Small intestine (tissue), 7 donors: ENCODE results near the gene LMAN1L. TPM values are rescaled to one million over a fixed set of nuclear protein-coding genes. Genes with fewer than 3 reads are reported as not detected.
A peak's percentile ranks its signal among the peaks of the same experiment; 100 is the strongest.

Source experiments
- DNase-seq, 2 donors: peaks; one replicate each; pipeline versions ENCODE4 v3.0.0 to v3.0.0-alpha.2; 2013
- FAIRE-seq: peaks from 2 replicates; lab custom pipeline; 2012; peaks lifted over from hg19 to GRCh38; lab: Jason Lieb, UNC
- H3K27ac ChIP-seq, 3 donors: one replicate each; pipeline ENCODE4 v1.5.1; 2013; ENCODE audit warnings: low read length in 2 of 3, mild to moderate bottlenecking in 2 of 3, control low read depth in 1 of 3, inconsistent platforms in 1 of 3, low read depth in 1 of 3, moderate library complexity in 1 of 3
- H3K27me3 ChIP-seq, 3 donors: one replicate each; pipeline ENCODE4 v1.6.1; 2013; ENCODE audit warnings: low read length in 3 of 3, inconsistent platforms in 1 of 3; ENCODE audit not compliant: control insufficient read depth in 3 of 3, insufficient read depth in 3 of 3
- H3K36me3 ChIP-seq, 3 donors: one replicate each; pipeline ENCODE4 v1.6.1; 2013; ENCODE audit warnings: low read length in 3 of 3, inconsistent platforms in 1 of 3, low read depth in 1 of 3, mild to moderate bottlenecking in 1 of 3, moderate library complexity in 1 of 3; ENCODE audit not compliant: control insufficient read depth in 3 of 3, insufficient read depth in 2 of 3
- H3K4me1 ChIP-seq, 3 donors: one replicate each; pipeline ENCODE4 v1.6.1; 2013; ENCODE audit warnings: low read length in 2 of 3, inconsistent platforms in 1 of 3, low read depth in 1 of 3, mild to moderate bottlenecking in 1 of 3, moderate library complexity in 1 of 3; ENCODE audit not compliant: control insufficient read depth in 3 of 3, insufficient read depth in 2 of 3
- H3K4me3 ChIP-seq, 3 donors: one replicate each; pipeline ENCODE4 v1.5.1; 2013; ENCODE audit warnings: low read length in 3 of 3, control low read depth in 1 of 3, inconsistent platforms in 1 of 3, low read depth in 1 of 3, mild to moderate bottlenecking in 1 of 3, moderate library complexity in 1 of 3
- H3K9me3 ChIP-seq, 2 donors: one replicate each; pipeline ENCODE4 v1.6.1; 2013; ENCODE audit warnings: low read depth in 1 of 2, low read length in 1 of 2; ENCODE audit not compliant: control insufficient read depth in 2 of 2, insufficient read depth in 1 of 2
- WGBS, 3 donors: extraction: QIAGEN DNeasy Blood & Tissue Kit; methylation state at CpG; one replicate each; pipeline ENCODE4 v1.1.7; 2013; 5-methylcytosine and 5-hydroxymethylcytosine counted together
- polyA plus RNA-seq, 4 donors: library from polyadenylated mRNA; stranded (reverse) in 3 of 4; unstranded in 1 of 4; fragments of 200-250 nt in 3 of 4; fragments of 120-200 nt in 1 of 4; gene quantifications; one replicate each; pipeline versions ENCODE4 v1.2.1 to v1.2.3, GENCODE V29; 2013
- donor health status: healthy with polysubstance abuse.
- donor health status: control.
- donor health status: control.
- donor health status: Bipolar disorder and iron deficiency.
- donor health status: healthy.

LMAN1L gene
- polyA plus RNA-seq, 4 donors: 0.46 TPM; not detected in 3

GRCh38 chr15:74794248-74794969 is 18.2 kb upstream of the LMAN1L start:
- H3K36me3 ChIP-seq: peaks cover 0 to 79% (median 2%) of the 10 kb centered on the region in 3 donors
- FAIRE-seq (no peak), DNase-seq (no peak)
- no peaks in the 10 kb centered on the region for H3K27me3 ChIP-seq
- H3K4me3 ChIP-seq: no peak overlapping the region
- peaks cover 6 to 63% (median 15%) of the 10 kb centered on the region in 3 donors for H3K4me1 ChIP-seq
- no peaks in the 10 kb centered on the region for H3K9me3 ChIP-seq
- WGBS, 3 donors: 62 to 76% (median 69%) methylated on average over 7 of the region's 9 CpGs
- no peak overlapping the region for H3K27ac ChIP-seq

GRCh38 chr15:74794970-74795349 is 17.7 kb upstream of the LMAN1L start:
- no peaks in the 10 kb centered on the region for H3K27me3 ChIP-seq
- DNase-seq (no peak), FAIRE-seq (no peak)
- no peaks in the 10 kb centered on the region for H3K9me3 ChIP-seq
- H3K4me3 ChIP-seq: no peak overlapping the region
- peaks cover 5 to 63% (median 11%) of the 10 kb centered on the region in 3 donors for H3K4me1 ChIP-seq
- WGBS, 3 donors: 81 to 86% (median 85%) methylated on average over 9 of the region's 9 CpGs
- peaks cover 0 to 79% (median 2%) of the 10 kb centered on the region in 3 donors for H3K36me3 ChIP-seq
- H3K27ac ChIP-seq: no peak overlapping the region

GRCh38 chr15:74795966-74796625 is 16.5 kb upstream of the LMAN1L start:
- Histone ChIP-seq H3K4me1 (peaks cover 2 to 61% (median 6%) of the 10 kb centered on the region in 3 donors), H3K27ac (no peak overlapping the region), H3K36me3 (peaks cover 0 to 82% (median 4%) of the 10 kb centered on the region in 3 donors), H3K4me3 (no peak overlapping the region), H3K27me3 (no peaks in the 10 kb centered on the region), H3K9me3 (no peaks in the 10 kb centered on the region)
- FAIRE-seq: no peak
- no peak for DNase-seq
- 80 to 86% (median 85%) methylated on average over 14 of the region's 14 CpGs for WGBS, 3 donors

- Histone ChIP-seq H3K4me3 (no peak overlapping the region), H3K36me3 (peaks cover 4 to 87% (median 12%) of the 10 kb centered on the region in 3 donors), H3K27me3 (no peaks in the 10 kb centered on the region), H3K27ac (peak overlapping the region in 2 of 3 donors; percentile 60 to 73), H3K4me1 (peaks cover 2 to 35% (median 4%) of the 10 kb centered on the region in 3 donors), H3K9me3 (no peaks in the 10 kb centered on the region)
- 46 to 65% (median 56%) methylated on average over 24 to 25 of the region's 25 CpGs for WGBS, 3 donors
- DNase-seq (peak in 1 of 2 donors; percentile 53), FAIRE-seq (no peak)
Observed at GRCh38 chr15:74798388-74799254, 14.0 kb upstream of the LMAN1L start.

GRCh38 chr15:74799255-74799855 is 13.3 kb upstream of the LMAN1L start:
- Histone ChIP-seq H3K27me3 (no peaks in the 10 kb centered on the region), H3K4me1 (peaks cover 2 to 32% (median 4%) of the 10 kb centered on the region in 3 donors), H3K9me3 (no peaks in the 10 kb centered on the region), H3K36me3 (peaks cover 4 to 91% (median 13%) of the 10 kb centered on the region in 3 donors), H3K4me3 (no peak overlapping the region), H3K27ac (peak overlapping the region; percentile 26 to 73 (median 60))
- DNase-seq (peak in 1 of 2 donors; percentile 41), FAIRE-seq (no peak)
- WGBS, 3 donors: 67 to 83% (median 70%) methylated on average over 16 of the region's 16 CpGs

GRCh38 chr15:74799856-74800558 is 12.6 kb upstream of the LMAN1L start:
- 12 to 38% (median 20%) methylated on average over 18 of the region's 18 CpGs for WGBS, 3 donors

GRCh38 chr15:74800559-74801094 is 12.0 kb upstream of the LMAN1L start:
- 70 to 78% (median 71%) methylated on average over 20 of the region's 20 CpGs for WGBS, 3 donors
- FAIRE-seq (no peak), DNase-seq (no peak)
- Histone ChIP-seq H3K27ac (peak overlapping the region in 2 of 3 donors; percentile 27 to 42), H3K27me3 (no peaks in the 10 kb centered on the region), H3K36me3 (peaks cover 4 to 89% (median 13%) of the 10 kb centered on the region in 3 donors), H3K4me1 (peaks cover 0 to 26% (median 1%) of the 10 kb centered on the region in 3 donors), H3K9me3 (no peaks in the 10 kb centered on the region), H3K4me3 (no peak overlapping the region)

More at GRCh38 chr15:74799856-74800558, 12.6 kb upstream of the LMAN1L start:
- FAIRE-seq (no peak), DNase-seq (peak; percentile 93 to 94)
- peaks cover 2 to 26% (median 4%) of the 10 kb centered on the region in 3 donors for H3K4me1 ChIP-seq
- H3K9me3 ChIP-seq: no peaks in the 10 kb centered on the region
- H3K36me3 ChIP-seq: peaks cover 4 to 90% (median 13%) of the 10 kb centered on the region in 3 donors
- no peaks in the 10 kb centered on the region for H3K27me3 ChIP-seq
- H3K27ac ChIP-seq: peak overlapping the region; percentile 26 to 73 (median 60)
- H3K4me3 ChIP-seq: no peak overlapping the region
